Mucosa of descending colon (tissue), 3 donors: Measurements from ENCODE around the gene TMLHE. TPM values are rescaled to one million over a fixed set of nuclear protein-coding genes. Genes with fewer than 3 reads are reported as not detected.
"Not testable (repeated sequence)": the region's sequence is repeated elsewhere in the genome, so short reads cannot be mapped to it uniquely, and the experiment has no call there.

Source experiments
- ATAC-seq: fragments of 200-7000 bp; cut with Tn5 transposase; one replicate; pipeline ENCODE4 v1.9.1; 2020; ENCODE audit warnings: mild to moderate bottlenecking, moderate library complexity
- DNase-seq, 3 donors: peaks; one replicate each; pipeline ENCODE4 v3.0.0-alpha.2; 2020
- H3K36me3 ChIP-seq: fragments of 200-600 bp; one replicate; pipeline ENCODE4 v1.8.0; 2021; ENCODE audit warnings: low read depth, mild to moderate bottlenecking
- H3K4me1 ChIP-seq: fragments of 200-600 bp; one replicate; pipeline ENCODE4 v1.8.0; 2021; ENCODE audit warnings: low read depth, mild to moderate bottlenecking
- H3K4me3 ChIP-seq: fragments of 200-600 bp; one replicate; pipeline ENCODE4 v1.8.0; 2021; ENCODE audit warnings: mild to moderate bottlenecking
- H3K9me3 ChIP-seq: fragments of 200-600 bp; one replicate; pipeline ENCODE4 v1.8.0; 2021; ENCODE audit warnings: mild to moderate bottlenecking
- intact Hi-C, 2 donors: fragments of 100-400 bp; cut with DNase I in 1 of 2; cut with micrococcal nuclease in 1 of 2; formaldehyde crosslinking; loops; one replicate each; pipeline versions ENCODE4 v1.11.0 to v1.11.1; 2022; cut with DNase I, micrococcal nuclease
- total RNA-seq, 3 donors: library from RNA; stranded (reverse); fragmentation: NEBNext Ultra II Directional in 2 of 3; extraction: Animal tissue kit (Norgen Biotek cat#: 25700) in 2 of 3; gene quantifications; one replicate each; pipeline versions ENCODE4 v1.2.1 to v1.2.4, GENCODE V29; 2021 to 2023
- TF ChIP-seq, protein P1 (sequence below): fragments of 200-600 bp; IDR thresholded peaks from one replicate; pipeline ENCODE4 v1.8.0; 2022; ENCODE audit warnings: antibody characterized with exemption, mild to moderate bottlenecking
- donor health status: DM: no; HTN: no; CAD: no; lungs with moderate emphysema.
- donor health status: DM: no; HTN: no; CAD: no.
- donor health status: DM: no; HTN: yes; CAD: no.

TMLHE gene
- total RNA-seq, 3 donors from 2014 or later = 21.2 to 33.9 (median 24.3) TPM

DNA sequence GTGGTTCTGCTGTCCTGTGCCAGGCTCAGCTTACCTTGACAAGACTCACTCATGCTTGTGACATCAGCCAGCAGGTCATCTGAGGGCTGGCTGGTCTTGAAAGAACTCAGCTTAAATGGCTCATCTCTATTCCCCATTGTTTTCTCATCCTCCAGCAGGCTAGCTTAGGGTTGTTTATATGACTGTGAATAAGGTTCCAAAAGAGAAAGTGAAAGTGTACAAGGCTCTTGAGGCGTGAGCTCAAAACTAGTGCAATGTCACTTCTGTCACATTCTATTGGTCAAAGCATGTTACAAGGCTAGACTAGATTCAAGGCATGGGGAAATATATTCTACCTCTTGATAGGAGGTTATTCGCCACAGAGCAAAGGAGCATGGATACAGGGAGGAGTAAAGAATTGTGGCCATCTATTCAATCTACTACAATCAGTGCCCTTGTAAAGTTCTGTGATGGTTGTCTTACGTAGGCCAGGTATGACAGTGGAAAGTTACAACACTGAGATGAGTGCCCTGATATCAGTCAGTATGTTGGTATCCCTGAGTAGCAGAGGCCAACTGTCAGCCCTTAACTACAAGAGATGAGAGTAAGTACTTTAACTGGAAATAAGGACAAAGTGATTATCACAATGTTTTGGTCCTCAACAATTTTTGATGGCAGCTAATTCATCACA, 19.8 kb upstream of the TMLHE start:
- Histone ChIP-seq H3K4me1 (no peaks in the 10 kb centered on the region), H3K4me3 (no peak overlapping the region), H3K36me3 (no peaks in the 10 kb centered on the region), H3K9me3 (peaks cover 5% of the 10 kb centered on the region)
- ATAC-seq = peak; percentile 83
- TF ChIP-seq, protein P1, sequence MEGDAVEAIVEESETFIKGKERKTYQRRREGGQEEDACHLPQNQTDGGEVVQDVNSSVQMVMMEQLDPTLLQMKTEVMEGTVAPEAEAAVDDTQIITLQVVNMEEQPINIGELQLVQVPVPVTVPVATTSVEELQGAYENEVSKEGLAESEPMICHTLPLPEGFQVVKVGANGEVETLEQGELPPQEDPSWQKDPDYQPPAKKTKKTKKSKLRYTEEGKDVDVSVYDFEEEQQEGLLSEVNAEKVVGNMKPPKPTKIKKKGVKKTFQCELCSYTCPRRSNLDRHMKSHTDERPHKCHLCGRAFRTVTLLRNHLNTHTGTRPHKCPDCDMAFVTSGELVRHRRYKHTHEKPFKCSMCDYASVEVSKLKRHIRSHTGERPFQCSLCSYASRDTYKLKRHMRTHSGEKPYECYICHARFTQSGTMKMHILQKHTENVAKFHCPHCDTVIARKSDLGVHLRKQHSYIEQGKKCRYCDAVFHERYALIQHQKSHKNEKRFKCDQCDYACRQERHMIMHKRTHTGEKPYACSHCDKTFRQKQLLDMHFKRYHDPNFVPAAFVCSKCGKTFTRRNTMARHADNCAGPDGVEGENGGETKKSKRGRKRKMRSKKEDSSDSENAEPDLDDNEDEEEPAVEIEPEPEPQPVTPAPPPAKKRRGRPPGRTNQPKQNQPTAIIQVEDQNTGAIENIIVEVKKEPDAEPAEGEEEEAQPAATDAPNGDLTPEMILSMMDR = no peak
- DNase-seq = no peak
- intact Hi-C loops = no loop called here

DNA sequence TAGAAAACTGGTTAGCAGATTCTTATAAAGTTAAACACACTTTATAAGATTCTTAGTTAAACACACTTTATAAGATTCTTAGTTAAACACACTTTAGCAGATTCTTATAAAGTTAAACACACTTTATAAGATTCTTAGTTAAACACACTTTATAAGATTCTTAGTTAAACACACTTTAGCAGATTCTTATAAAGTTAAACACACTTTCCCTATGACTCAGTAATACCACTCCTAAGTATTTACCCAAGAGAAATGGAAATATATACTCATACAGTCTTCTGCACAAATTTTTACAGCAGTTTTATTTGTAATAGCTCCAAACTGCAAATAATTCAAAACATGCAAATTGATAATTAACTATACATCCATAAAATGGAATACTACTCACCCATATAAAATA, 7.4 kb upstream of the TMLHE start:
- H3K4me3 ChIP-seq, H3K9me3 ChIP-seq, H3K36me3 ChIP-seq, ATAC-seq, DNase-seq, H3K4me1 ChIP-seq, intact Hi-C loops: not testable (repeated sequence)

DNA sequence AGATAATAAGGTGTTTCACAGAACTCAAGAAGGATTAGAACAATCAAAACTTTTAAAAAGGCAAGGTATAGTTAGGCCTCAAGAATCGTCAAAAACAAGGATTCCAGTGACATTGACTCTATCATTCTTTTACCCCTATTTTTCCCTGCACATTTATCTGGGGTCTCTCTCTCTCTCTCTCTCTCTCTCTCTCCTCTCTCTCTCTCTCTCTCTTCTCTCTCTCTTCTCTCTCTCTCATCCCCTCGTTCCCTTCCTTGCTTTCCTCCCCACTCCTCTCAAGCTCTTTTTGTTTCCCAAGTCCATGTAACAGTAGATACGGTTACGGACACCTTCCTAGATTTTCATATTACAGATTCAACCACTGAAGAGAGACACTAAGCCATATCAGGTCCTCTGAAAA, 3.2 kb upstream of the TMLHE start:
- TF ChIP-seq, protein P1 = no peak
- DNase-seq (no peak), ATAC-seq (no peak)
- intact Hi-C loops = no loop called here
- Histone ChIP-seq H3K4me3 (no peak overlapping the region), H3K36me3 (no peaks in the 10 kb centered on the region), H3K4me1 (no peaks in the 10 kb centered on the region), H3K9me3 (no peaks in the 10 kb centered on the region)

DNA sequence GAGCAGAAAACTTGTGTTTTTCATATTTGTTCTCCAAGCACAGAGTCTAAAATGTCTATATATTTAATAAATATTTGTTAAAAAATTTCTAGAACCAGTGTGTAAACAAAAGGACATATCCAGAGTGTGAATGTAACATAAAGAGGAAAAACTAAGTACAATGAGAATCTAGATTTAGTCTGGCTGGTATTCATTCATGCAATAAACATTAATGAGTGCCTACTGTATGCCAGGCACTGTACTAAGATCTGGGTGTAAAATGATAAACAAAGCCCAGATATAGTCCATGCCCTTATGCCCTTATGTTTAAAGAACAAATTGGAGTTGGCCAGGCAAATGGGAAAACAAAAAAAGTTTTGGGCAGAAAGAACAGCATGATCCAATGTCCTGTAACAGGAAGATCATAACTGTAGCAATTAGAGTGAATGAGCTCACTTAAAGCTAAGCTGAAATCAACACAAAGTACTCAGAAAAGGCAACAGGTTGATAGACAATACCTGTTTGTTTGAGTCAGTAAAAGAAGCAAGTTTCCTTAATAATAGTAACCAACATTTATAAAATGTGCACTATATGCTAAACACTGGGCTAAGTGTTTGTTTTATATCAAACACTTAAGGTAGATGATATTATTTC, 1.3 kb upstream of the TMLHE start:
- TF ChIP-seq, protein P1 = no peak
- ATAC-seq (no peak), DNase-seq (no peak)
- no peak overlapping the region for H3K4me3 ChIP-seq
- H3K36me3 ChIP-seq = no peaks in the 10 kb centered on the region
- no peaks in the 10 kb centered on the region for H3K9me3 ChIP-seq
- no peaks in the 10 kb centered on the region for H3K4me1 ChIP-seq
- intact Hi-C loops = no loop called here

DNA sequence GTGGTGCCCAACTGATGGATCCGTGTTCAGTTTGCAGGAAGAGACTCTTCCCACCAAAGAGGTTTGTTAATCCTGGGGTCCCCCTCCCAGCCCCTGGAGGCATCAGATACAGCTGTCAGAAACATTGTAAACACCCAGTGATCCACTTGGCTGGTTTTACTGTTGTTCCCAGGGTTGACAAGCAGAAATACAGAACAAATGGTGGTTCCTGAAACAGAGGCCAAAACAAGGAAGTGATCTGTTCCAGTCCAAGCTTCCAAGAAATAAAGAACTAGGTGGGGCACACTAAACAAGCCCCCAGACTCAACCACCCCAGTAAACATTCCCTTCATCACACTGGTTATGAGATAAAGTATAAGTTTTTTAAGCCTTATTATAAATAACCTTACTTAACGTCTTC, 1.4 kb downstream of the TMLHE start:
- Histone ChIP-seq H3K36me3 (no peaks in the 10 kb centered on the region), H3K9me3 (no peaks in the 10 kb centered on the region), H3K4me1 (no peaks in the 10 kb centered on the region), H3K4me3 (no peak overlapping the region)
- DNase-seq = no peak
- TF ChIP-seq, protein P1 = no peak
- no peak for ATAC-seq
- intact Hi-C loops = no loop called here

DNA sequence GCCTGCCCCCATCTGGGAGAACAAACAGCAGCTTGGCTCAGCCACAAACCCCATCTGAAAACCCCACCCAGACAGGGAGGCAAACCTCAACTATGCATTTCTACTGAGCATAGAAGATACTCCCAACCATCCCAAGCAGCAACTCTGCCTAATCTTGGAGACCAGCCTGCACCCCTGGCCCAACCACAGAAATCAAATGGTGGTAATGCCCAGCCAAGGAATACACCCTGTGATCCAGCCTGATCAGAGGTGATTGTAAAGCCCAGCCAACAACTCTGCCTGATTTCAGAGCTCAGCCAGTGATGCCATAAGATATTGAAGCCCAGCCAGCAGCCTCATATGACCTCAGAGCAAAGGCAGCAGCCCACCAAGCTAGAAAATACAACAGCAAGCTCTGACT, 19.8 kb downstream of the TMLHE start:
- ATAC-seq = no peak
- no peak overlapping the region for H3K4me3 ChIP-seq
- intact Hi-C loops = no loop called here
- no peaks in the 10 kb centered on the region for H3K36me3 ChIP-seq
- H3K4me1 ChIP-seq = no peaks in the 10 kb centered on the region
- DNase-seq = no peak
- TF ChIP-seq, protein P1 = no peak
- peaks cover 2% of the 10 kb centered on the region for H3K9me3 ChIP-seq
